Transverse colon (tissue), 4 donors: ENCODE data around the gene ST3GAL4.

Experiments used
- CTCF ChIP-seq, 5 experiments: fragments of 200-600 bp in 3 of 5; fragments of 450-650 bp in 2 of 5; sonication (generic) in 3 of 5; IDR thresholded peaks; 1 replicate in 2 of 5; 2 replicates in 3 of 5; pipeline ENCODE4 v1.5.1; 2016 to 2017; ENCODE audit warnings: antibody characterized with exemption in 5 of 5, inconsistent platforms in 3 of 5, mild to moderate bottlenecking in 2 of 5, moderate library complexity in 1 of 5
- EP300 ChIP-seq: sonication (generic); formaldehyde crosslinking; IDR thresholded peaks from one replicate; pipeline ENCODE4 v1.6.1; 2017; ENCODE audit warnings: antibody characterized with exemption, low read depth
- POLR2A ChIP-seq: fragments of 450-650 bp; IDR thresholded peaks from one replicate; pipeline ENCODE4 v1.6.1; 2016; ENCODE audit warnings: antibody characterized with exemption, mild to moderate bottlenecking, moderate library complexity
- POLR2AphosphoS5 ChIP-seq, 3 donors: sonication (generic); formaldehyde crosslinking; IDR thresholded peaks; one replicate each; pipeline ENCODE4 v1.6.1; 2016; ENCODE audit warnings: antibody characterized with exemption in 3 of 3

DNA sequence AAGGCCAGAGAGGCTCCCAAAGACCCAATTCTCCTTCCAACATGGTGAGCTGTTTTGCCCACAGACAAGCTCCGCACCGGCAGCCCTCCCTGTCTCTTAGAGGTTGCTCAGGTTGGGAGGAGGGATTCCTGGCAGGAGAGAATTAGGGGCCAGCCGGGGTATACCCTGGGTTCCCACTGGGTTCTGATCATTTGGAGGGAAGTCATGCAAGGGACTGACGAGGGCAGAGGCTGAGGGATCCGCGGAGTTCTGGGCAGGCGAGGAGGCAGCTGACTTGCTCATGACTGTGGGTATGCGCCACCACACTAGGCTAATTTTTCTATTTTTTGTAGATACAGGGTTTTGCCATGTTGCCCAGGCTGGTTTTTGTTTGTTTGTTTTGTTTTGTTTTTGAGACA lies 4.6 kb downstream of the ST3GAL4 start:
- no peak for TF ChIP-seq CTCF (IDR thresholded peaks at IDR 0.05)
- TF ChIP-seq POLR2AphosphoS5 (IDR thresholded peaks at IDR 0.05) = no peak
- no peak for TF ChIP-seq POLR2A
- TF ChIP-seq EP300 = no peak
